BE2C (cell line): ENCODE measurements around the gene SH2D5.

Experiments used
- DNase-seq: peaks from one replicate; pipeline ENCODE4 v3.0.0-alpha.2; 2020
- H3K27me3 ChIP-seq: fragments of 250-450 bp; sonication (Bioruptor Pico); 2 replicates; pipeline ENCODE4 v1.5.1; 2020; ENCODE audit warnings: mild to moderate bottlenecking
- H3K36me3 ChIP-seq: fragments of 250-450 bp; sonication (Bioruptor Pico); 2 replicates; pipeline ENCODE4 v1.5.1; 2020; ENCODE audit warnings: mild to moderate bottlenecking
- H3K4me1 ChIP-seq: fragments of 250-450 bp; sonication (Bioruptor Pico); 2 replicates; pipeline ENCODE4 v1.5.1; 2020
- H3K4me3 ChIP-seq: 2 replicates; pipeline ENCODE4 v1.5.1; 2011; ENCODE audit warnings: low read depth, low read length
- H3K9me3 ChIP-seq: fragments of 250-450 bp; sonication (Bioruptor Pico); 2 replicates; pipeline ENCODE4 v1.5.1; 2020
- TF ChIP-seq, protein P1 (sequence below): IDR thresholded peaks from 2 replicates; pipeline ENCODE4 v1.5.1; 2012; ENCODE audit warnings: mild to moderate bottlenecking, low read depth, low read length

Gene SH2D5

GRCh38 chr1:20684651-20685050 is 47.9 kb downstream of the SH2D5 start:
- Histone ChIP-seq H3K9me3 (no peaks in the 10 kb centered on the region), H3K27me3 (no peaks in the 10 kb centered on the region), H3K36me3 (no peaks in the 10 kb centered on the region), H3K4me3 (no peak overlapping the region), H3K4me1 (no peaks in the 10 kb centered on the region)
- DNase-seq, result no peak
- TF ChIP-seq, protein P1, sequence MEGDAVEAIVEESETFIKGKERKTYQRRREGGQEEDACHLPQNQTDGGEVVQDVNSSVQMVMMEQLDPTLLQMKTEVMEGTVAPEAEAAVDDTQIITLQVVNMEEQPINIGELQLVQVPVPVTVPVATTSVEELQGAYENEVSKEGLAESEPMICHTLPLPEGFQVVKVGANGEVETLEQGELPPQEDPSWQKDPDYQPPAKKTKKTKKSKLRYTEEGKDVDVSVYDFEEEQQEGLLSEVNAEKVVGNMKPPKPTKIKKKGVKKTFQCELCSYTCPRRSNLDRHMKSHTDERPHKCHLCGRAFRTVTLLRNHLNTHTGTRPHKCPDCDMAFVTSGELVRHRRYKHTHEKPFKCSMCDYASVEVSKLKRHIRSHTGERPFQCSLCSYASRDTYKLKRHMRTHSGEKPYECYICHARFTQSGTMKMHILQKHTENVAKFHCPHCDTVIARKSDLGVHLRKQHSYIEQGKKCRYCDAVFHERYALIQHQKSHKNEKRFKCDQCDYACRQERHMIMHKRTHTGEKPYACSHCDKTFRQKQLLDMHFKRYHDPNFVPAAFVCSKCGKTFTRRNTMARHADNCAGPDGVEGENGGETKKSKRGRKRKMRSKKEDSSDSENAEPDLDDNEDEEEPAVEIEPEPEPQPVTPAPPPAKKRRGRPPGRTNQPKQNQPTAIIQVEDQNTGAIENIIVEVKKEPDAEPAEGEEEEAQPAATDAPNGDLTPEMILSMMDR, result no peak

DNA sequence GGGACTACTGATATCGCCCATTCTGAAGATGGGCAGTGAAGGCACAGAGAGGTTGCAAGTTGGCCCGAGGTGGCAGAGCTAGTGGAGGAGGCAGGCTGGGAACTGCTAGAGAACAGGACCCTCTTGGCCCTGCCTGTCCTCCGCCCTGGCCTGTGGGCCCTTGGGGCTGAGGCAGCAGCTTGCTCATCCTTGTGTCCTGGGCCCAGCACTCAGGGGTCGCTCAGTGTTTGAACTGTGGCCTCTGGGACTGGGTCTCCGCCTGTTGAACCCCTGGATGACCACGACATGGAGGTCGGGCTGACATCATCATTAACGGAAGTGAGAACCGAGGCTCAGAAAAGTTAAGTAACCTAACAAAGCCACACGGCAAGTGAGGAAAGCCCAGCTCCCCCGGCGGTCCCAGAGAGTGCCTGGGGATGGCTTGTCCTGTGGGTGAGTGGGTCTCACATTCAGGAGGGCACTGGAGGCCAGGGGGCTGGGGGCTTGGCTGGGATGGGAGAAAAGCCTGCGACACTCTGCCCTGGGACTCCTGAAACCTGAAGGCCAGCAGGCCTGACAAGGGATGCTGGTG is 48.4 kb downstream of the SH2D5 start:
- Histone ChIP-seq H3K36me3 (no peaks in the 10 kb centered on the region), H3K27me3 (no peaks in the 10 kb centered on the region), H3K4me3 (no peak overlapping the region), H3K4me1 (no peaks in the 10 kb centered on the region), H3K9me3 (no peaks in the 10 kb centered on the region)
- no peak for DNase-seq
- TF ChIP-seq, protein P1, result no peak

DNA sequence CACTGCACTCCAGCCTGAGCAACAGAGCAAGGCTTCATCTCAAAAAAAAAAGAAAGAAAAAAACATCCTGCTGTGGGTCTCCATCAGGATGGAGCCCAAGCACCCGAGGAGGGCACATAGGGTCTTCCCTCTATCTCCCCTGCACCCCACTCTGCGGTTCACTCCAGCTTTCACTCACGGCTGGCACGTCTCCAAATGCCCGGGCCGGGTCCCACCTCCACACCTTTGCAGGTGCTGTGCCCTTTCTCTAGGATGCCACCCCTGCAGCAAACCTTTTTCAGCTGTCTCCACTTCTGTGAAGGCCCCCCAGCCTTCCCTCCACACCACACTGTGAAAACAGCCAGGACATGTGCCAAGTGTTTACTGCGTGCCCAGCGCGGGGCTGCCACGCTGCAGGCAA is 48.9 kb downstream of the SH2D5 start:
- H3K27me3 ChIP-seq, result no peaks in the 10 kb centered on the region

GRCh38 chr1:20682571-20683236 is 49.8 kb downstream of the SH2D5 start:
- TF ChIP-seq, protein P1, result no peak
- Histone ChIP-seq H3K4me1 (no peaks in the 10 kb centered on the region), H3K36me3 (no peaks in the 10 kb centered on the region), H3K4me3 (no peak overlapping the region), H3K27me3 (no peaks in the 10 kb centered on the region), H3K9me3 (no peaks in the 10 kb centered on the region)
- DNase-seq, result no peak

More for the DNA sequence above, 48.9 kb downstream of the SH2D5 start:
- no peaks in the 10 kb centered on the region for H3K36me3 ChIP-seq
- H3K9me3 ChIP-seq, result no peaks in the 10 kb centered on the region
- DNase-seq, result no peak
- no peaks in the 10 kb centered on the region for H3K4me1 ChIP-seq
- TF ChIP-seq, protein P1, result no peak
- no peak overlapping the region for H3K4me3 ChIP-seq

DNA sequence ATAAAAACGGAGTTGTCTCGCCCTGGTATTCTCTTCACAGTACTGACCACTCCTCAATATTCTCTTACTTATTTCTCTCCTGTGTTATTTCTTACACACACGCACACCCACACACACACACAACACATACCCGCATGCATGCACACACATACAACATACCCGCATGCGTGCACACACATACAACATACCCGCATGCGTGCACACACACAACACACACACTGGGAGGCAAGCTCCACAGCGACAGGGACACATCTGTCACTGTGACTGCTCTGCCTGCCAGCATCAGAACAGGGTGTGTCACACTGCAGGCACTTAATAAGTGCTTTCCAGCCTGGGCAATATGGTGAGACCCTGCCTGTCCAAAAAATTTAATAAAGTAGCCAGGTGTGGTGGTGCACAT is 50.5 kb downstream of the SH2D5 start:
- Histone ChIP-seq H3K36me3 (no peaks in the 10 kb centered on the region), H3K27me3 (no peaks in the 10 kb centered on the region), H3K9me3 (no peaks in the 10 kb centered on the region), H3K4me3 (no peak overlapping the region), H3K4me1 (no peaks in the 10 kb centered on the region)
- TF ChIP-seq, protein P1, result no peak
- no peak for DNase-seq

- TF ChIP-seq, protein P1, result no peak
- H3K4me3 ChIP-seq, result no peak overlapping the region
- no peaks in the 10 kb centered on the region for H3K36me3 ChIP-seq
- H3K27me3 ChIP-seq, result no peaks in the 10 kb centered on the region
- H3K4me1 ChIP-seq, result no peaks in the 10 kb centered on the region
- H3K9me3 ChIP-seq, result no peaks in the 10 kb centered on the region
- DNase-seq, result no peak
These were observed 52.2 kb downstream of the SH2D5 start for GRCh38 chr1:20680269-20680668.
